Embryonic facial prominence (tissue), 1 donor: ENCODE measurements around the gene LZTS3.
"Not testable (repeated sequence)": the region's sequence is repeated elsewhere in the genome, so short reads cannot be mapped to it uniquely, and the experiment has no call there.

ENCODE experiments used
- DNase-seq: peaks from one replicate; pipeline ENCODE4 v3.0.0-alpha.2; 2016; ENCODE audit errors: extremely low spot score

The LZTS3 gene

DNA sequence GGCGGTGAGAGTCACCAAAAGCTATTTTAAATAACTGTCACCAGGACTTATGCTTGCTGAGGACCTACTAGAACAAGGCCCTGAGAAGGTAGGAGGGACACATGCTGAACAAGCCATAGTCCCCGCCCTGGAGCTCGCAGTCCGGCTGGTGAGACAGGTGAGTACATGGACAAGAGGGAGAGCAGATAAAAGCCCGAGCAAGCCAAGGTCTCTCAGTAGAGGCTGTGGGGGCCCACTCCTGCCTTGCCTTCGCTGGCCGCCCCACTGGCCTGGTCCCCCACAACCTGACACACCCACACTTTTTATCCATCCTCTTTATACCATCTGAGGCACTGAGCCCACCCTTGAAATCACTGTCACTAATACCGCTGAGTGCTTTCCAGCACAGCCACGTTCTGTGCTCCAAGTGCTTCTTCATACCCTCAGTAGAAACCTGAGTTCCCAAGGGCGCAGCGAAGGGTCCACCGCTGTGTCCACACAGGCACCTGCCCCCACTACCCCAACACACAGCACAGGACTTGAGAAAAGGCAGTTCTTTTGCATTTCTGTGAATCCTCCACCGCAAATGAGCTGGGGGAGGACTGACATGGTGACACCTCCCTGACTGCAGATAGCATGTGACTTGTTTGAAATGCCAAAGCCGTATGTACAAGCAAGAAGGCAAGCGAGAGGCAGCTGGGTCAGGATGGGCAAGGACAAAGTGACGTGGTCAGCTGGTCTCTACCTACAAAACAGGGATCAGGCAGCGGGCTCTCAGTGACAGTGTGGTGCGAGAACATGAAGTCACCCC, 19.1 kb upstream of the LZTS3 start:
- DNase-seq = no peak

DNA sequence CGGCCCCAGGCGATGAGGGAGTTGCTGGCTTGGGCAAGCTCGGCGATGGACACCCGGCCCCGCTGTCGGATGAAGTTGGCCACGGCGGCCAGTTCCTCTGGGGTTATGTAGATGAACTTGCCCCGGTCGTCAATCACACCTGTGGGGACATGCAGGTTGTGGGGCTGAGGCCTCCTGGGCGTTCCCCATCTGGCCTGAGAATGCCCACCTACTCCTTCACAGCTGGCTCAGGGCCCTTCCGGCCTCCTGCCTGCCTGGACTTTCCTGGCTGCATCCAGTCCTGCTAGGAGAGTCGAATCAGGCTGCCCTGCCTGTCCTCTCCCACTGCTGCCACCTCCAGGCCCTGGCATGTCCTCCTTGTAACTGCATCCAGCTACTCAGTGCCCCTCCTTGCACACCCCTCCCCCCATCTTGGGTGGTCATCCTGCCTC, 17.3 kb upstream of the LZTS3 start:
- no peak for DNase-seq

DNA sequence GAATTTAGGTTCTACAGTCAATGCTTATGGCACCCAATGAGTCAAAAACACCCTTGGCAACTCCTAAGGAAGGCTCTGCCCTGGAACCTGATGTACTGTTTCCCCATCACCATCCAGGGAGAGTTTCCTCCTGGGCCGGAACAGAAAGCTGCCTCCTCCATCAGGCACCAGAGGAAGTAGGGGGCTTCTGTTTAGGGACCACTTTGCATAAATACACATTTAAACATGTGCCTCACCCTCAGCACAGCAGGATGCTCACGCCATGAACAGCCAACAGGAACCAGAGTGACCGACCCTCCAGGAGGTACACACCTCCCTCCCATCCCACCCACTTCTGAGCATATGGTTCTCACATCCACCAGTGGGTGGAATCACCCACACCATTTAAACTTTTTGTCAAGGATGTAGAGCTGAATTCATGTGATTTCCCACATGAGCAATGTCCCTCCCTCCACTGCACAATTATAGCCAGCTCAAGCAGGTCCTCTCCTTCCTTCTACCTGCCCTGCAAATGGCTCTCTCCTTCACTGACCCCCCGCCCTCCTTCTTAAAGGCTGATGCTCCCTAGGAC, 16.3 kb upstream of the LZTS3 start:
- DNase-seq = no peak

DNA sequence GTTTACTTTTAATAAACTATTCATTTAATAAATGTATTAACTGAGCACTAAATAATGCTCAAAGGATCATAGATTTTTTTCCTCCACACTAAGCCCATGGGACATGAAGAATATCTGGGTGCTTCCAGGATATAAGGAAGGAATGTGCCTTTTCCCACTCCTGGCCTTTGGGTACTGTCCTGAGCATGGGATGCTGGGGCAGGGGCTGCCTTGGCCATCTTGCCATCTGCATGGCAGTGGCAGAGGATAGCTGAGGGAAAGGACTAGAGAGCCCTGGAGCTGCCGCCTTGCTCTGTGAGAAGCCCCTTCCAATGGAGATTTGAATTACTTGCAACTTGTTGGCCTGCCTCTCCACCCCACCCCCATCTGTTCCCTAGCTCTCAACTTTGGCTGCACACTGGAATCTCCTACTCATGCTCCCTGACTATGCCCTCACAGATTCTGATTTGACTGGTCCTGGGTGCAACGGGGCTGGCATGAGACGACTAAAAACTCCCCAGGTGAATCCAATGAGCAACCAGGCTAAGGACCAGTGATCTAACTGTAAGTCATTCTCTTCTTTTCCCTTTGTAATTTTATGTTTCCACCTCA, 15.6 kb upstream of the LZTS3 start:
- no peak for DNase-seq

DNA sequence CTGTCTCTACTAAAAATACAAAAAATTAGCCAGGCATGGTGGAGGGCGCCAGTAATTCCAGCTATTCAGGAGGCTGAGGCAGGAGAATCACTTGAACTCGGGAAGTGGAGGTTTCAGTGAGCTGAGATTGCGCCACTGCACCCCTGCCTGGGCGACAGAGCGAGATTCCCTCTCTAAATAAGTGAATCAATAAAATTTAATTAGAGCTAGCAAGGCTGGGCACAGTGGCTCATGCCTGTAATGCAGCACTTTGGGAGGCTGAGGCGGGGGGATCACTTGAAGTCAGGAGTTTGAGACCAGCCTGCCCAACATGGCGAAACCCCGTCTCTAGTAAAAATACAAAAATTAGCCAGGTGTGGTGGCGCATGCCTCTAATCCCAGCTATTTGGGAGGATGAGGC, 14.5 kb upstream of the LZTS3 start:
- DNase-seq = not testable (repeated sequence)

DNA sequence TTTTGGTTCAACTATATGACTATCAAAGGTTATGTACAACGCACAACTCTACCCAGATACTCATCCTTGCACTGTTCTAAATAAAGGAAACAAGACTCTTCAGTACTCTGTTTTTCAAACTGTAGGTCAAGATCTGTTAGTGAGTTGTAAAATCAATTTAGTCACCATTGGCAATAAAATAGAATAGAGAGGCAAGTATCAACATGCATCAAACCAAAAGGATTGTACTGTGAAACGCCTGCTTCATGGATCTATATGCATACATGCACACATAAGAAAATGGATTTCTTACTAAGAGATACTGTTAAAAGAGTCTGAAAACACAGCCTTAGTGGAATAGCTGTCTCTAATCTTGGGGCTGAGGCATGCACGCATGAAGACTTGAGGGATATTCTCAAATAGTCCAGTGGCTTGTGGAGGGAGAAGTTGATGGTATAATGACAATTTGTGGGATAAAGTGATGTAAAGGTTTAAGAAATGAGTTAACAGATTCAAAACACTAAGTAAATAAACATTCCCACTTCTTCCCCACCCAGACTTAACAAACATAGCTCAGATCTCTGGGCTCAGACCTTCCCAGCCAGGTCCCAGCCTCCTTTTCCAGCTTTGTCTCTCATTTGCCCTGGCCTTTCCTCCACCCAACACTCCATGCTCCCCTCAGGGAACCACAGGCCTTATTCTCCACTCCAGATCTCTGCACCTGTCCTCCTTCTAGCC, 10.7 kb upstream of the LZTS3 start:
- DNase-seq = no peak

DNA sequence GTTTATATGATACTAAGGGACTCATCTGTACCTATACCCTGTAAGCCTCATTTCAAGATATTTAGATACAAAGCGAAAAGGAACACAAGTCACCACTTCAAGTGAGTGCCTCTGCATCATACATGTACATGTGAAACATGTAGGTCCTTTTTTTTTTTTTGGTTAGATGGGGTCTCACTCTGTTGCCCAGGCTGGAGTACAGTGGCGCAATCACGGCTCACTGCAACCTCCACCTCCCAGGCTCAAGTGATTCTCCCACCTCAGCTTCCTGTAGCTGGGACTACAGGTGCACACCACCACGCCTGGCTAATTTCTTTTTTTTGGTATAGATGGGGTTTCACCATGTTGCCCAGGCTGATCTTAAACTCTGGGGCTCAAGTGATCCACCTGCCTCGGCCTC, 9.1 kb upstream of the LZTS3 start:
- DNase-seq = not testable (repeated sequence)

DNA sequence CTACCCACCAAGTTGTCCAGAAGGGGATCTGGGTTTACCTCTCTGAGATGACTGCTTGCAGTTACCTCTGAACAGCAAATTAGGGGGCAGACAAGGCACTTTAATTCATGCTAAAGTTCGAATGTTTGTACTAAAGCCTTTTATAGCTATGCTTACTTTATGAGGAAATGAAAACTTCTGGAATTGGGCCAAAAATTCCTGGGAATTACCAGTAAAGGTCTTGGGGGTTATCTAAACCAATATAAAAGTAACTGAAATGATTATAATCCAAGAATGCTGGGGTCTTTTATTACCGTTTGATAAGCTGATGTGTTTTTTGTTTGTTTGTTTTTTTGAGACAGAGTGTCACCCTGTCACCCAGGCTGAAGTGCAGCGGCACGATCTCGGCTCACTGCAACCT, 7.9 kb upstream of the LZTS3 start:
- DNase-seq = no peak

DNA sequence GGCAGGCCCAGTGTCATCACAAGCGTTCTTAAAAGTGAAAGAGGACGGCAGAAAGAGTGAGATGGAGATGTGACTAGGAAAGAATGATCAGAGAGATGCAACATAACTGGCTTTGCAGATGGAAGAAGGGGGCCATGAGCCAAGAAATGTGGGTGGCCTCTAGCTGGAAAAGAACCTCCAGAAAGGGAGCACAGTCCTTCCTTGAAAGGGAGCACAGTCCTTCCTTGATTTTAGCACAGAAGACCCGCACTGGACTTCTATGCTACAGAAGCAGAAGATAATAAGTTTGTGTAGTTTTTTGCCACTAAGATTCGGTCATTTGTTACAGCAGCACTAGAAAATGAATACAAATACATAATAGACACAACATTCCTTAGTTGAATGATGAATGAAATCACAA, 7.0 kb upstream of the LZTS3 start:
- DNase-seq = no peak

DNA sequence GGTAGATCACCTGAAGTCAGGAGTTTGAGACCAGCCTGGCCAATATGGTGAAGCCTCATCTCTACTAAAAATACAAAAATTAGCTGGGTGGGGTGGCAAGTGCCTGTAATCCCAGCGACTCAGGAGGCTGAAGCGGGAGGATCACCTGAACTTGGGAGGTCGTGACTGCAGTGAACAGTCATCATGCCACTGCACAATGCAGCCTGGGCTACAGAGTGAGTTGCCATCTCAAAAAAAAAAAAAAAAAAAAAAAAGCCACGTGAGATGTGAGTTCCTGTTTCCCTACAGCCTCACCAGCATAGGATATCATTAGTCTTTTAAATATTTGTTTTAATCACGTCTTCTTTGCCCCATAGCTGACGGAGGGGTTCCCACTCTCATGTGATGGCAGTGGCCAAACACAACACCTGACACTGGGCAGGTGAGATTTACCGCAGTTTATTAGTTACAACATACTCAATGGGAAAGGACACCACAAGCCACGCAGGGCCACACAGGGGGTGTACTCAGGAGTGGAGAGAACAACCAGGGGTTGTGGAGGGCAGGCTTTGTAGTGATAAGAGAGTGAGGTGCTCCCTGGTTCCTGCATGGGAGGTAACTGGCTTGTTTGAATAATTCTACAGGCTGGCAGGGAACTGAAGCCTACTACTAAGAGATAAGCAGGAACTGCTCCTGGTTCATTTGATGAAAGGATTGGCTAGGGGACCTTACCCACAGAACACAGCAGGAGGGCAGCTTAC, 4.6 kb upstream of the LZTS3 start:
- DNase-seq = no peak

DNA sequence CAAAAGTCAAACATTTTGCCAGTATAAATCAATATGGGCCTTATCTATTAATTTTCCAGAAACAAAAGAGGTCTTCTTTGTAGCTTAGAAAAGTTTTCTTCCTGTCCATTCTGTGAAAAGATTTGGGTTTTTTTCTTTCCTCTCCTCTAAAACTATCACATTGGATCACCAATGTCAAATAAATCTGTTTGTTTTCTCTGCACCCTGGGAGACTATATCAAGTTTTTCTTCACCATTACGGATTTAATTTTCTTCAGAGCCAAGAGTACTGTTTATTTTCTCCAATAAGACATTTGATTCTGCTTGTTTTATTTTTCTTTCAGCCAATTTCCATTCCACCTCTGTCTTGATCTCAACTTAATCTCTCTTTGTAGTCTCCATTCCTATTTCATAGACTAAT, 1.9 kb upstream of the LZTS3 start:
- DNase-seq = no peak

DNA sequence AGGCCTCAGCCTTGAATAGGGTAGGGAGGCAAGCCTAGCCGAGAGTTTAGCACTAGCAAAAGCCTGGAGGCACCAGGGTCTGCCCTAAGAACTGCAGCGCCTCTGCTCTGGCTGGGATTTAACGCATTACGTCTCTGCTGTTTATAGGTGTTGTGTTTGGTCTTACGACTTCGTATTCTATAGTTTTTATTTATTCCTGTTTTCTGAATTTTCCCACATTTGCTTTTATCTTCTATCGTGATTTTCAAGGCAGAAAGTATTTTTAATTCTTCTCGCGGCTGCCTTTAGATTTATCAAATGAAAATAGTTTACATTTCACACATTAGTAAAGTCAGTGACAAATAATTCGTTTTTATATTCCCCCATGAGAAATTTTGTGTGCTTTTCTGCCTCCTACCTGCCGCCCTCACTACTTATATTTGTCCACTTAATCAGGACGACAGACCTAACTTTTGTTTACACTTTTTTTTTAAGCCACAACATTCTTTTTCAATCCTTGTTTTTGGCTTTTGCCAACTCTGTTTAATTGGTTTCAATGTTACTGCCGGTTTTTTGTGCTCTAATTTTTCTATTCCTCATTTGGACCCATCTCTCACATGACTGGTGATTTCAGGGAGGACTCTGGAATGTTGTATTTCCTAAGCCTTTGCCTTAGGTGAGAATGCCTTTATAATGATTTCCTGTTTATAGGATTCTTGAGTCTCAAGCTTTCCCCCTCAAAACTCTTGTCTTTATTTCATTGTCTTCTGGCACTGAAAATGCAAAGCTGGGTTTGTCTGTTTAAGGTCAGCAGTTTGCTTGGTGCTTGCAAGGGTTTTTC, 1.3 kb upstream of the LZTS3 start:
- DNase-seq = no peak

DNA sequence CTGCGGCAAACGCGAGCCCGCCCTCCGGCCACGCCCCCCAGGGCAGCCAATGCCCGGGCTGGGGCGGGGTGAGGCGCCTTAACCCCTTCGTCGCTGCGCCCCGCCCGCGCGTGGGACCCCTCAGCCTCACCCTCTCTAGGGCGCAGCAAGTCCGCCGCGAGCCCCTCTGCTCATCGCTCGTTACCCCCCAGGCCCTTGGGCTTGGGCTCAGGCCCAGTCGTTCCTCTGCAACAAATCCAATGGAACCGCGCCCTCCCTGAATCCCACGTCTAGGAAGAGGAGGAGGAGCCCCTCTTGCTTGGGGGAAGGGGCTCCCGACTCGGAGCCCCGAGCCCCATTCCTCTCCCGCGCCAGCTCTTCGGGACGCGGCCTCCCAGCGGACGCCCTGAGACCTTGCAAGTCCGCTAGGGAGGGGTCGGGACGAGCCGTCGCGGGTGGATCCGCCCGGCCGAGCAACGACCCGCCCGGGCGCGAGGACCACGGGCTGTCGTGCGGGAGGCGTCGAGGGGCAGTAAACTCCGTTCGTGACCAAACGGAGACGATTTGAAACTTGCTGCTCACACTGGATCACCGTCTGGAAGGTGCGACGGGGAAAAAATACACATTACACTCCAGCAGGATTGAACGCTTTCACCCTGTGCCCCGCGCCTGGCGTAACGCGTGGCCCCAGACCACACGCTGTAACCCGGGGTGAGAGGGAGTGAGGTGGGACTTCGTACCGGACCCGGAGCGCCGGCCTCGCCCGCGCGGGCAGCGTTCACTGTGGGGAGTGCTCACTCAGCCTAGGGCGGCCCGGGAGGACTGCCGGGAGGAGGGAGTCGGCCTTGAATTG, 477 bp upstream of the LZTS3 start:
- peak; percentile 69 for DNase-seq

DNA sequence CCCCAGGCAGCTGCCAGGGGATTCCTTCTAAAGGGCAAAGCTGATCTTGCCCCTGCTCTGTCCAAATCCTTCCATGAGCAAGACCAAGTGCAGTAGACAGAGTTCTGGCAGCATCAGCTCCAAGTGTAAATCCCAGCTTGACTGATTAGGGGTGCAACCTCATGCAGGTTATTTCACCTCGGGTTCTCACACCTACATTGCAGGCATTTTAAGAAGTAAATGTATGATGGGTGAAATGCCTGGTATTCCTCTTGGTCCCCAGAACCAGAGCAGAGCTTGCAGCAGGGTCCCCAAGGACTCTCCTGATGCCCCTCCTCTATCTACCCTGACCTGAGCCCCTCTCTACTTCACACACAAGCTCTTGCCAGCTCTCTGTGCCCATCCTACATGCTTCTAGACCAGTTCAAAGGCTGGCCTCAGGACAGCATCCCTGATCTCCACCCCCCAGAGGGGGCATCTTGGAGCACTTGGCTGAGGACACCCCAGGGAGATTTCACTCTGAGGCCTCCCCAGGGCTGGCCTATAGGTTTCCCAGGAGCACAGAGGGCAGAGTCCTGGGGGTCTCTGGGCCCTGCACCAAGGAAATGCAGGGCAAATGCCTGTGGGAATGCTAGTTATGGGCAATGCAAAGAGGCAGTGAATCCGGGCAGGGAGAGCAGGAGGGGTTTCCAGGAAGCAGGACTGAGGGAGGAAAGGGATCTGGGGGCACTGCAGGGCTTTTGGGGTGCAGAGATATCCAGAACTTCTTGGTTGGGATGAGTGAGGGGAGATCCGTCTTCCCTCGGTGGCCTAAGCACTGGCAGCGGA, 1.0 kb downstream of the LZTS3 start:
- no peak for DNase-seq

DNA sequence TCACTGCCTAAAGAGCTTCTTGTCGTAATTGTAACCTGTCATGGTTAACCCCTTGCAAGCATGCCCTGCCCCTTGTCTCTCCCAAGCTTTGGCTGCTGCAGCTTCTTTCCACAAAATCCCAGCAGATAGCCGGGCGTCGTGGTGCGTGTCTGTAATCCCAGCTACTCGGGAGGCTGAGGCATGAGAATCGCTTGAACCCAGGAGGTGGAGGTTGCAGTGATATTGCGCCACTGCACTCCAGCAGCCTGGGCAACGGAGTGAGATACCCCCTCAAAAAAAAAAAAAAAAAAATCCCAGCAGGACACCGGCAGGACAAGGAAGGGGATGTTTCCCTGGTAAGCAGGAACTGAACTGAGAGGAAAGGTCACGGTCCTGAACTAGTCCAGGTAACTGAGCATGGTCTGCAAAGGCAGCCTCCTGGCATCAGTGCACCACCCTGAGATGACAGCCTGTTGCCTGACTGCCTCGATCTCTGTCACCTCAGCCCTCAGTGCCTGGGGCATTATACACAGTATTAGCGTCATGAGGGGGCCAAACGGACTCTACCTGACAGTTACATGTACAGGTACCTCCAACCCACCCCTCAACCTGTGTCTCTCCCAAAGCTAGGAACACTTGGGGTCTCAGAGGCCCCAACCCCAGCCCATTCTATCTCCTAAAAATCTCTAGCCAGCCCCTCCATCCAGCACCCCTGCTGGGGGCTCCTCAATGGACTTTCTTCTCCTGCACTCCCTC, 1.8 kb downstream of the LZTS3 start:
- DNase-seq = no peak

DNA sequence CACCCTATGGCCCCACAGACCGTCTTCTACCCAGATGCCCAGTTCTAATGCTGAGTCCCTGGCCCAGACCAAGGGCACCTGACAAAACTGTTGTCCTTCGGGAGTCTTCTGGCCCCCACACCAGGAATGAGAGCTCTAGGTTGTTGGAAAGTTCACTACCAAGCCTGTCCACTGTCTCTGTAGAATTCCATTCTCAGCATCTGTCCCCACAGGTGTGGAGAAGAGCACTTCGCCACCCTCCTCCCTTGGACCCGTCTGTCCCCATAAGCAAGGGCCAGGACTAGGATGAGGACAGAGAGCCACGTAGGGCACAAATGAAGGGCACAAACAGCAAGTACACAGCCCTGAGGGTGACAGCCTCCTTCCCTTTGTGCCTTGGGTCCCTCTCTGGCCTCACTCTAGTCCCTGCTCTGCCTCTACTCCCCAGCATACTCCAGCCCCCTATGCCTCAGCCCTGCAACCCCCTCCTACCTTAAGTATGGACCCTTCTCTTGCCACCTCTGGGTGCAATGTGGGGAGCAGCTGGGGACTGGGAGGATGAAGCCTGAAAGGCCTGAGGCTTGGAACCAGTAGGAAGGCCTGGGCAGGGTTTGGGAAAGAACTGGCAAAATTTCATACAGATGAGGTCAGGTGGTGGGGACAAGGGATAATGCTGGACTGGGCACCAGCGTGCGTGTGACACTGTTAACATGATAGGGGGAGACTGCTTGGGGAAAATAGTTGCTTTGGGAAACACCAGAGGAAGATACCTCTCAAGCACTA, 4.3 kb downstream of the LZTS3 start:
- DNase-seq = no peak

DNA sequence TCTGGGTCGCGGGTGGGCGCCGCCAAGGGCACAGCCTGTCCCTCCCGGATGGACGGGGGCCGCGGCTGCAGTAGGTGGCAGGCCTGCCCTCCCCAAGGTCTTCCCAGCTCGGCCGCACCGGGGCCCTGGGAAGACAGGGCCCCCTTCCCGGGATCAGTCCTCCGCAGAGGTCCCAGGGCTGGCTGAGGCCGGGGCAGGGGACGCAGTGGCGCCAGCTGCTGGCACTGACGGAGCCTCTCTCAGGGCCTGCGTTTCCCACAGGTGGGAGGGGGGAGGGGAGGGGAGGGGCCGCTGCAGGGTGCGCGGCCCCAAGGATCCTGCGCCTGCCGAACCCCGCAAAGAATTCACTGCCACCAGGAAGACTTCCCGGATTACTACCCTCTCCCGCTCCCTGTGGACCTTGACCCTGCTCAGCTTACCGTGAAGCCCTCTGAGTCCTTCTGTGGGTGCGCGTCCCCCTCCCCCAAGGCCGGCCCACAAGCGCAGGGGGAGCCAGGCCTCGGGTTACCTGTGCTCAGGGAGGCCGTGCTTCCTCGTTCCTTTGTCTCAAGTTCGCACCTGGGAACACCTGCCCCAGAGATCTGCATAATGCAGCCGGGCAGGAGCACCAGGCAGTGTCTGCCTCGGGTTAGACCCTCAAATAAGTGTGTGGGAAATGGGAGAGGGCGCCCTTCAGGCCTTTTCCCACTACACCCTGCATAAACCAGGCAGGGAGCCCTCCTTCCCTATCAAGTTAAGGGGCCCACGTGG, 5.1 kb downstream of the LZTS3 start:
- DNase-seq = no peak
